Activated T-cell treated with anti-CD3 and anti-CD28 coated beads, Interleukin-2, amount 50 U/mL, for 4 hours (primary cell): ENCODE data around the gene XXYLT1. TPM values are rescaled to one million over a fixed set of nuclear protein-coding genes. Genes with fewer than 3 reads are reported as not detected.
"Not testable (repeated sequence)": the region's sequence is repeated elsewhere in the genome, so short reads cannot be mapped to it uniquely, and the experiment has no call there.

ENCODE experiments used
- ATAC-seq, 2 donors: fragments of 200-7000 bp; cut with Tn5 transposase; one replicate each; pipeline ENCODE4 v1.10.0; 2021
- DNase-seq: peaks from one replicate; pipeline ENCODE4 v3.0.0-alpha.2; 2020
- H3K27me3 Mint-ChIP-seq: one replicate; pipeline ENCODE4 v1.8.0; 2021; ENCODE audit warnings: low read depth, mixed read lengths
- H3K36me3 Mint-ChIP-seq: one replicate; pipeline ENCODE4 v1.8.0; 2022; ENCODE audit warnings: mixed read lengths; ENCODE audit not compliant: insufficient read depth
- H3K4me1 Mint-ChIP-seq: one replicate; pipeline ENCODE4 v1.8.0; 2021; ENCODE audit warnings: low read depth, mixed read lengths
- H3K4me3 Mint-ChIP-seq: one replicate; pipeline ENCODE4 v1.8.0; 2021; ENCODE audit warnings: mild to moderate bottlenecking, moderate library complexity, mixed read lengths
- H3K9me3 Mint-ChIP-seq: one replicate; pipeline ENCODE4 v1.8.0; 2021; ENCODE audit warnings: mixed read lengths
- total RNA-seq, 3 donors: library from RNA; stranded (reverse); gene quantifications; one replicate each; pipeline ENCODE4 v1.2.1, GENCODE V29; 2021

The XXYLT1 gene
- total RNA-seq, 3 donors from 2014 or later, result 8.6 to 10.6 (median 8.8) TPM

DNA sequence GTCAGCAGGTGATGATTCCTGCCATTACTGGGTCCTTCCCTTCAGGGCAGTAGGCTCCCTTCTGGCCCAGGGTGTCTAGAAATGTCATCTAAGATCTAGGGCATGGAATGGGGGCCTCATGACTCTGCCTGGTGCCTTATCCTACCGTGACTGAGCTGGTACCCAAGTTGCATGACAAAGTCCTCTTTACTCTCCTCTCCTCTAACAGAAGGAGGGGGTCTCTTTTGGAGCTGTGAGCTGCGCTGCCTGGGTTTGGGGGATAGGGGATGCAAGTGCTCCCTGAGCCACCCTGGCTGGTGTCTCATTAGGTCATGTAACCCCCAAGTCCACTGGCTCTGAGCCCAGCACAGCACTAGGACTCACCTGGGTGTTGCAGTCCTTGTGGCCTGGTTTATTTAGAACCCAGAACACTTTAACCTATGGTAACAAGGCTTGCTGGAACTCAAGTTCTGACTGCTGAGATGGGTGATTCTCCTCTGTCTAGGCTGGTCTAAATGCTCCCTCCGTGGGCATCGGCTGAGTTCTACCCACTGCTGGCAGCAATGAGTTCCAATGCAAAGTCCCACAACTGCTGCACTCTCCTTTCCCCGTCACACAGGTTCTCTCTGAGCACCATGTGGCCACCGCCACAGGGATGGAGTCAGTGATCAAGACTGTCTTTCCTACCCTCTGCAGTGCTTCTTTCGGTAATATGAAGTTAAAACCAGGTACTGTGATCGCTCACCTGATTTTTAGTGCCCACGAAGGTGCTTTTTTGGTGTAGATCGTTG, 34.0 kb downstream of the XXYLT1 start:
- H3K4me1 Mint-ChIP-seq, result no peaks in the 10 kb centered on the region
- H3K27me3 Mint-ChIP-seq, result no peaks in the 10 kb centered on the region
- H3K4me3 Mint-ChIP-seq, result no peak overlapping the region
- peaks cover 15% of the 10 kb centered on the region for H3K36me3 Mint-ChIP-seq
- ATAC-seq (no peak), DNase-seq (no peak)
- peaks cover 6% of the 10 kb centered on the region for H3K9me3 Mint-ChIP-seq

- H3K4me1 Mint-ChIP-seq, result no peaks in the 10 kb centered on the region
- H3K27me3 Mint-ChIP-seq, result no peaks in the 10 kb centered on the region
- peaks cover 12% of the 10 kb centered on the region for H3K36me3 Mint-ChIP-seq
- DNase-seq, result no peak
- H3K9me3 Mint-ChIP-seq, result peaks cover 9% of the 10 kb centered on the region
- no peak overlapping the region for H3K4me3 Mint-ChIP-seq
- no peak for ATAC-seq
Observed at GRCh38 chr3:195236076-195236798, 34.7 kb downstream of the XXYLT1 start.

DNA sequence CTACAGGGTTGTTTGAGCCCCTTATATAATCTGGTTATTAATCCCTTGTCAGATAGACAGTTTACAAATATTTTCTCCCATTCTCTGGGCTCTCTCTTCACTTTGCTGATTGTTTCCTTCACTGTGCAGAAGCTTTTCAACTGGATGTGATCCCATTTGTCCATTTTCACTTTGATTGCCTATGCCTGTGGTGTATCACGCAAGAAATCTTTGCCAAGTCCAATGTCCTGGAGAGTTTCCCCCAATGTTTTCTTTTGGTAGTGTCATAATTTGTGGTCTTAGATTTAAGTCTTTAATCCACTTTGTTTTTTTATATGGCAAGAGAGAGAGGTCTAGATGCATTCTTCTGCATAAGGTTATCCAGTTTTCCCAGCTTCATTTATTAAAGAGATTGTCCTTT, 40.7 kb downstream of the XXYLT1 start:
- ATAC-seq (no peak), DNase-seq (no peak)
- Mint-ChIP-seq H3K36me3 (no peaks in the 10 kb centered on the region), H3K4me1 (peaks cover 9% of the 10 kb centered on the region), H3K27me3 (no peaks in the 10 kb centered on the region), H3K9me3 (peaks cover 9% of the 10 kb centered on the region), H3K4me3 (no peak overlapping the region)

DNA sequence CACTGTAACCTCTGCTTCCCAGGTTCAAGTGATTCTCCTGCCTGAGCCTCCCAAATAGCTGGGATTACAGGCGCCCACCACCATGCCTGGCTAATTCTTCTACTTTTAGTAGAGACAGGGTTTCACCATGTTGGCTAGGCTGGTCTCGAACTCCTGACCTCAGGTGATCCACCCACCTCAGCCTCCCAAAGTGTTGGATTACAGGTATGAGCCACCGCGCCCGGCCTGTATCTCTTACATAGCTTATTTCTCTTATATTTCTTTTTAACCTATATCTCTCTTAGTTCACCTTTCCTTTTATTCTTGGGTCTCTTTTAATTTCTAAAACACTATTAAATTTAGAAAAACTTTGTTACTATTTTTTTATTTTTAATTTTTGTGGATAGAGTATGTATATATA, 42.1 kb downstream of the XXYLT1 start:
- H3K9me3 Mint-ChIP-seq, ATAC-seq, DNase-seq, H3K36me3 Mint-ChIP-seq, H3K4me1 Mint-ChIP-seq, H3K27me3 Mint-ChIP-seq, H3K4me3 Mint-ChIP-seq: not testable (repeated sequence)

- H3K4me1 Mint-ChIP-seq, result peaks cover 9% of the 10 kb centered on the region
- peaks cover 9% of the 10 kb centered on the region for H3K9me3 Mint-ChIP-seq
- H3K4me3 Mint-ChIP-seq, result no peak overlapping the region
Observed at GRCh38 chr3:195227871-195228270, 43.1 kb downstream of the XXYLT1 start.

GRCh38 chr3:195226900-195227447, 44.0 kb downstream of the XXYLT1 start:
- ATAC-seq, result peak in 1 of 2 donors; percentile 30
- Mint-ChIP-seq H3K36me3 (no peaks in the 10 kb centered on the region), H3K9me3 (peaks cover 3% of the 10 kb centered on the region), H3K27me3 (no peaks in the 10 kb centered on the region), H3K4me1 (peaks cover 9% of the 10 kb centered on the region), H3K4me3 (no peak overlapping the region)
- DNase-seq, result no peak

More at GRCh38 chr3:195227871-195228270, 43.1 kb downstream of the XXYLT1 start:
- no peak for DNase-seq
- Mint-ChIP-seq H3K27me3 (no peaks in the 10 kb centered on the region), H3K36me3 (no peaks in the 10 kb centered on the region)
- no peak for ATAC-seq

DNA sequence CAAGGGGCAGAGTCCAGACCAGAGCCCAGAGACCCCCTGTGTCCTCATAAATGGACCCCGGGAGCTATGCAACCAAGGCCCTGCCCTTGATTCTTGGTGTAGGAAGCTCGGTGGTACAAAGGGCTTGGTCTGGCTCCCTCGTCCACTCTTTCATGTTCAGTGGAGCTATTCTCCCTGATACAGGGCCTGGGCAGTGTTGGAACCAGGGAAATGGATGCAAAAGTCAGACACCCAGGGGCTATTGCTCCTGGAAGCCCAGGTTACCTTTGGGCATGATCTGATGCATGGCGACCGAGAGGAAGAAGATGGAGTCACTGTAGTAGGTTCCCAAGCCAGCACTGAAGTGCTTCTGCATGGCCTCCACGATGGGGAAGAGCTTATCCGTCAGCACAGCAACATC, 44.5 kb downstream of the XXYLT1 start:
- Mint-ChIP-seq H3K36me3 (no peaks in the 10 kb centered on the region), H3K4me3 (no peak overlapping the region), H3K9me3 (no peaks in the 10 kb centered on the region), H3K4me1 (peaks cover 9% of the 10 kb centered on the region), H3K27me3 (no peaks in the 10 kb centered on the region)
- DNase-seq (no peak), ATAC-seq (no peak)

GRCh38 chr3:195224980-195225580, 45.9 kb downstream of the XXYLT1 start:
- Mint-ChIP-seq H3K36me3 (peaks cover 10% of the 10 kb centered on the region), H3K9me3 (no peaks in the 10 kb centered on the region), H3K27me3 (no peaks in the 10 kb centered on the region), H3K4me3 (no peak overlapping the region), H3K4me1 (peaks cover 9% of the 10 kb centered on the region)
- ATAC-seq, result no peak
- no peak for DNase-seq

DNA sequence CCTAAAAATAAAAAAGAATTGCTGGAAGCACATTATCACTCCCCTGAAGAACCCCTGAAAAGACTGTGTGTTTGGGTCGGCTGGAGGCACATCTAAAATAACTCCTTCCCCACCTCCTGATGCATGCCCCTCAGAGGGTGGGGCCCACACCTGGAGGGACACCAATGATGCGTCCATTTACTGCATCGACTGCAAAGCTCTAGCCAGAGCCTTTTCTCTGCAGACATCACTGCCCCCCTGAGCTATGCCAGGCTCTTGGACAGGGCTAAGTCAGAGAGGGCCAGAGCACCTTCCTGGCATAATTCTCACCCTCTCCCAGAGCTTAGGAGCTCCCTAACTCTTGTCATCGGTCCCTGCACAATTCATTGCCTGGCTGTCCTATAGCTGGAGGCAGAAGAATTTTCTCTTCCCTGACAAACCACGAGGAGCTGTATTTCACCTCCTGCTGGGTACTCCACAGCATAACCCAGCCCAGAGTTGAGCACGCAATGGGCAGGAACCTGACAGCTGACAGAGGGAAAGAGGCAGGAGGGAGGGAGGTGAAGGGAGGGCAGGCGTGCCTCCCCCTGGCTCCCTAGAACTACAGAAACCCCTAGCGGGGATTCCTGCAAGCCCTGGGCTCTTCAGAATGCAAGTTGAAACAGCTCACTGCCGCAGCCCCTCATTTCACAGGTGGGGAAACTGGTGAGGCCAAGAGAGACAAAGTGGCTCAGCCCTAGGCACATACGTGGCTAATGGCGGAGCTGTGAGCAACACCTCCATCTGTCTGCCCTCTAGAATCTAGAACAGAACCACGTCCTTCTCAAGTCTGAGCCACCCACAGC, 46.6 kb downstream of the XXYLT1 start:
- Mint-ChIP-seq H3K9me3 (no peaks in the 10 kb centered on the region), H3K4me1 (peaks cover 9% of the 10 kb centered on the region), H3K36me3 (peaks cover 10% of the 10 kb centered on the region), H3K27me3 (no peaks in the 10 kb centered on the region), H3K4me3 (no peak overlapping the region)
- ATAC-seq, result no peak
- no peak for DNase-seq

- Mint-ChIP-seq H3K27me3 (no peaks in the 10 kb centered on the region), H3K36me3 (peaks cover 15% of the 10 kb centered on the region), H3K9me3 (no peaks in the 10 kb centered on the region), H3K4me3 (no peak overlapping the region), H3K4me1 (peaks cover 5% of the 10 kb centered on the region)
- DNase-seq, result no peak
- no peak for ATAC-seq
Observed at GRCh38 chr3:195221876-195222617, 48.9 kb downstream of the XXYLT1 start.

DNA sequence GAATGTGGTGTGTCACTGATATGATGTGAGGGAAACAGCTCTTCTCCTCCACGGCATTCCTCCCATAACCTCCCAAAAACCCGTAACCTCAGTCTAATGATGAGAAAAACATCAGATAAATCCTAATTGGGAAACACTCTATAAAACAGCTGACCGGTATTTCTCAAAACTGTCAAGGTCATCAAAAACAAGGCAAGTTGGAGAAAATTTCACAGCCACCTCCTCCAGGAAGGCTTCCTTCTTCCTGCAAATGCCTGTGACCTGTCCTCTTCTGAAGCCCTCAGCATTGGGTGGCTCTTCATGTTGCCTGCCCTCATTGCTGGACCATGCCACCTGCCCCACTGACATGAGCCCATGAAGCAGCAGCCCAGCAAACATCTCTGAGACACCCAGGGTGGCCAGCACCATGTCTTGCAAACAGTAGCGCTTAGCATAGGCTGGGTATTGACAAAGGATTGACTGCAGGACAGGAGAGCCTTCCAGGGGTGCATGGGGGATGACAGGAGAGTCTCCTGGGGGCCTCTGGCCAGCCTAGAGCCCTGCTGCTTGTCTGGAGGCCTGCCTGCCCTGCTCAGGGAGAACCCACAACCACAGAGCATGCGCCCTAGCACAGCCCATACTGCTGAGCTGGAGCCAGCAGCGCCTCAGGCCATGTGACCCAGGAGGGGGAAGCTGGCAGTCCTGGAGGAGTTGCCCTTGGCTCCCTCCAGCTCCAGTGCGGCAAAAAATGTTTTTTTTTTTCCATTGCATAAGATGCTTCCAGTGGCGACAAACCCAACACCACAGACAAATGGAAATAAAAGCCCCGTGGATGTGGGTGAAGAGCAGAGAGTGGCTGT, 49.7 kb downstream of the XXYLT1 start:
- peaks cover 15% of the 10 kb centered on the region for H3K36me3 Mint-ChIP-seq
- ATAC-seq, result no peak

GRCh38 chr3:195219351-195220230, 51.4 kb downstream of the XXYLT1 start:
- H3K4me1 Mint-ChIP-seq, result no peaks in the 10 kb centered on the region
- H3K4me3 Mint-ChIP-seq, result no peak overlapping the region
- H3K9me3 Mint-ChIP-seq, result no peaks in the 10 kb centered on the region
- DNase-seq (no peak), ATAC-seq (no peak)
- no peaks in the 10 kb centered on the region for H3K27me3 Mint-ChIP-seq
- peaks cover 15% of the 10 kb centered on the region for H3K36me3 Mint-ChIP-seq

More for the DNA sequence above, 49.7 kb downstream of the XXYLT1 start:
- Mint-ChIP-seq H3K27me3 (no peaks in the 10 kb centered on the region), H3K4me3 (no peak overlapping the region), H3K9me3 (no peaks in the 10 kb centered on the region), H3K4me1 (no peaks in the 10 kb centered on the region)
- DNase-seq, result no peak
